Tibial nerve (tissue), 4 donors: ENCODE data around the gene H2BK1. TPM values are rescaled to one million over a fixed set of nuclear protein-coding genes. Genes with fewer than 3 reads are reported as not detected.

ENCODE experiments used
- DNase-seq, 2 donors: peaks; one replicate each; pipeline ENCODE4 v3.0.0-alpha.2; 2019; ENCODE audit warnings: low spot score in 2 of 2
- H3K27ac ChIP-seq, 4 donors: fragments of 200-600 bp; sonication (generic) in 3 of 4; one replicate each; pipeline ENCODE4 v1.5.1; 2017 to 2019; ENCODE audit warnings: mild to moderate bottlenecking in 1 of 4
- H3K27me3 ChIP-seq, 2 donors: fragments of 200-600 bp; sonication (generic) in 1 of 2; one replicate each; pipeline versions ENCODE4 v1.5.1 to v1.6.0; 2017 to 2019
- H3K36me3 ChIP-seq, 3 donors: fragments of 200-600 bp; sonication (generic); one replicate each; pipeline ENCODE4 v1.5.1; 2018 to 2019
- H3K4me1 ChIP-seq, 4 donors: fragments of 200-600 bp; sonication (generic) in 3 of 4; one replicate each; pipeline ENCODE4 v1.5.1; 2017 to 2019
- H3K4me3 ChIP-seq, 4 donors: fragments of 200-600 bp; sonication (generic) in 3 of 4; one replicate each; pipeline ENCODE4 v1.5.1; 2017 to 2019; ENCODE audit warnings: mild to moderate bottlenecking in 1 of 4, moderate library complexity in 1 of 4
- H3K9me3 ChIP-seq, 4 donors: fragments of 200-600 bp; sonication (generic) in 3 of 4; one replicate each; pipeline ENCODE4 v1.5.1; 2017 to 2019
- EP300 ChIP-seq, 2 donors: sonication (generic); formaldehyde crosslinking; IDR thresholded peaks; one replicate each; pipeline ENCODE4 v1.6.1; 2017; ENCODE audit warnings: antibody characterized with exemption in 2 of 2, mild to moderate bottlenecking in 1 of 2
- POLR2A ChIP-seq, 2 donors: fragments of 450-650 bp; IDR thresholded peaks; one replicate each; pipeline ENCODE4 v1.6.1; 2017; ENCODE audit warnings: antibody characterized with exemption in 2 of 2, mild to moderate bottlenecking in 2 of 2, moderate library complexity in 2 of 2
- WGBS, 2 donors: methylation state at CpG; one replicate each; pipeline ENCODE4 v1.1.5; 2018; 5-methylcytosine and 5-hydroxymethylcytosine counted together
- total RNA-seq, 4 donors: library from RNA; depleted of rRNA; stranded (reverse); fragments of >200 nt; gene quantifications; one replicate each; pipeline ENCODE4 v1.1.0, GENCODE V29; 2016
- TF ChIP-seq, protein P1 (sequence below), 5 experiments: fragments of 200-600 bp in 3 of 5; fragments of 450-650 bp in 2 of 5; sonication (generic) in 3 of 5; IDR thresholded peaks; one replicate each; pipeline ENCODE4 v1.5.1; 2016 to 2019; ENCODE audit warnings: antibody characterized with exemption in 5 of 5, mild to moderate bottlenecking in 3 of 5, moderate library complexity in 2 of 5

The H2BK1 gene
- total RNA-seq, 4 donors from 2014 or later: not detected

DNA sequence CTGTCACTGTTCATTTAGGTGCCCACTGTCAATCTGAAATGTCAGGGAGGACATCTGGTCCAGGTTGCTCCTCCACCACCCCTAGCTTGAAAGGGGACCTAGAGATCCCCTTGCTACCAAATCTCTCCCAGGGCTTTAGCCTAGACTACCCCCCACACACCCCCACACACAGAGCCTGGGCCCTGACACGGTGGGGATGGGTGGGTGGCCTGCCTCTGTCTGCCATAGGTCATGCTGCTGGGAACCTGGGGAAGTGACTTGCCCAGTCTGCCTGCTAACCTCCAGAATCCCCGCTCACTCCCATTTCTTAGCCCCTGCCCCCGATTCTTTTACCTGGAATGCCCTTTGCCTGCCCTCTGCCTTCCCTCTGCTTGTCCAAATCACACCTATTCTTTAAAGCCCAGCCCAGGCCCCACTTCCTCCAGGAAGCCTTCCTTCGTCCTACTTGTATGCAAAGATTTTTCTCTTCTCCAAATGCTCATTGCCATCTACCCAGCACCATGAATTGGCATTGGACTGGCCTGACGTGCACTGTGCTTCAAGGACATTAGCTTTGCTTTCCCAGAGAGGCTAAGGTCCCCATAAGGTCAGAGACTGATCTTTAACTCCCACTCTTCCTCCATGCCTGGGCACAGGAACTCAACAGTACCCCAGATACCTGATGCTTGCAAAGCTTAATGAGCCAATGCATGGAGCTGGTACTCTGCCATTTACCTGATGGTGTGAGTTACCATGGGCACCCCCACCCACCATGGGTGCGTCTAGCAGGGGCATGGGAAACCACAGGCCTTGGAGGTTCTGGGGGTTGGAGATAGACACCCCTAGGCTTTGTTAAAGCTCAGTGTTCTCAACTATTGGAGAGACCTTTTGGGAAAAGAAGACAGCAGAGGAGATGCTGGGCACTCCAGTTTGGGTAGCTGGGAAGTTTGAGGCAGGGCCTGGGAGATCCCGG is 40.2 kb upstream of the H2BK1 start:
- no peaks in the 10 kb centered on the region for H3K36me3 ChIP-seq
- H3K4me1 ChIP-seq: peaks cover 0 to 69% (median 42%) of the 10 kb centered on the region in 4 donors
- no peaks in the 10 kb centered on the region for H3K9me3 ChIP-seq
- TF ChIP-seq EP300 (IDR thresholded peaks at IDR 0.05) (no peak), POLR2A (IDR thresholded peaks at IDR 0.05) (no peak)
- TF ChIP-seq, protein P1, sequence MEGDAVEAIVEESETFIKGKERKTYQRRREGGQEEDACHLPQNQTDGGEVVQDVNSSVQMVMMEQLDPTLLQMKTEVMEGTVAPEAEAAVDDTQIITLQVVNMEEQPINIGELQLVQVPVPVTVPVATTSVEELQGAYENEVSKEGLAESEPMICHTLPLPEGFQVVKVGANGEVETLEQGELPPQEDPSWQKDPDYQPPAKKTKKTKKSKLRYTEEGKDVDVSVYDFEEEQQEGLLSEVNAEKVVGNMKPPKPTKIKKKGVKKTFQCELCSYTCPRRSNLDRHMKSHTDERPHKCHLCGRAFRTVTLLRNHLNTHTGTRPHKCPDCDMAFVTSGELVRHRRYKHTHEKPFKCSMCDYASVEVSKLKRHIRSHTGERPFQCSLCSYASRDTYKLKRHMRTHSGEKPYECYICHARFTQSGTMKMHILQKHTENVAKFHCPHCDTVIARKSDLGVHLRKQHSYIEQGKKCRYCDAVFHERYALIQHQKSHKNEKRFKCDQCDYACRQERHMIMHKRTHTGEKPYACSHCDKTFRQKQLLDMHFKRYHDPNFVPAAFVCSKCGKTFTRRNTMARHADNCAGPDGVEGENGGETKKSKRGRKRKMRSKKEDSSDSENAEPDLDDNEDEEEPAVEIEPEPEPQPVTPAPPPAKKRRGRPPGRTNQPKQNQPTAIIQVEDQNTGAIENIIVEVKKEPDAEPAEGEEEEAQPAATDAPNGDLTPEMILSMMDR (IDR thresholded peaks at IDR 0.05): no peak
- whole genome bisulfite sequencing, 2 donors: 53 to 59% methylated on average over 7 of the region's 7 CpGs
- H3K27ac ChIP-seq: peak overlapping the region; percentile 85 to 98 (median 93)
- no peaks in the 10 kb centered on the region for H3K27me3 ChIP-seq
- peak overlapping the region in 2 of 4 donors; percentile 39 to 81 for H3K4me3 ChIP-seq
- DNase-seq: no peak

GRCh38 chr7:151249732-151250072 is 39.4 kb upstream of the H2BK1 start:
- no peak for DNase-seq
- Histone ChIP-seq H3K4me3 (peak overlapping the region; percentile 59 to 81 (median 74)), H3K36me3 (no peaks in the 10 kb centered on the region), H3K27ac (peak overlapping the region; percentile 85 to 98 (median 93)), H3K4me1 (peaks cover 0 to 77% (median 49%) of the 10 kb centered on the region in 4 donors), H3K9me3 (no peaks in the 10 kb centered on the region), H3K27me3 (no peaks in the 10 kb centered on the region)
- 5 to 13% methylated on average over 5 of the region's 5 CpGs for WGBS, 2 donors
- TF ChIP-seq, protein P1 (IDR thresholded peaks at IDR 0.05): no peak
- TF ChIP-seq POLR2A (IDR thresholded peaks at IDR 0.05): no peak
- no peak for TF ChIP-seq EP300 (IDR thresholded peaks at IDR 0.05)

- H3K27ac ChIP-seq: peak overlapping the region; percentile 85 to 98 (median 93)
- H3K9me3 ChIP-seq: no peaks in the 10 kb centered on the region
- DNase-seq: peak; percentile 48 to 55
- peak; percentile 32 to 62 for TF ChIP-seq POLR2A (IDR thresholded peaks at IDR 0.05)
- TF ChIP-seq EP300 (IDR thresholded peaks at IDR 0.05): peak in 1 of 2 donors; percentile 76
- TF ChIP-seq, protein P1 (IDR thresholded peaks at IDR 0.05): no peak
- H3K27me3 ChIP-seq: no peaks in the 10 kb centered on the region
- H3K4me1 ChIP-seq: peaks cover 0 to 82% (median 53%) of the 10 kb centered on the region in 4 donors
- H3K36me3 ChIP-seq: no peaks in the 10 kb centered on the region
- H3K4me3 ChIP-seq: peak overlapping the region; percentile 59 to 81 (median 74)
- WGBS, 2 donors: 1% methylated on average over 29 to 41 of the region's 45 CpGs
These were observed 38.9 kb upstream of the H2BK1 start for GRCh38 chr7:151249034-151249731.

DNA sequence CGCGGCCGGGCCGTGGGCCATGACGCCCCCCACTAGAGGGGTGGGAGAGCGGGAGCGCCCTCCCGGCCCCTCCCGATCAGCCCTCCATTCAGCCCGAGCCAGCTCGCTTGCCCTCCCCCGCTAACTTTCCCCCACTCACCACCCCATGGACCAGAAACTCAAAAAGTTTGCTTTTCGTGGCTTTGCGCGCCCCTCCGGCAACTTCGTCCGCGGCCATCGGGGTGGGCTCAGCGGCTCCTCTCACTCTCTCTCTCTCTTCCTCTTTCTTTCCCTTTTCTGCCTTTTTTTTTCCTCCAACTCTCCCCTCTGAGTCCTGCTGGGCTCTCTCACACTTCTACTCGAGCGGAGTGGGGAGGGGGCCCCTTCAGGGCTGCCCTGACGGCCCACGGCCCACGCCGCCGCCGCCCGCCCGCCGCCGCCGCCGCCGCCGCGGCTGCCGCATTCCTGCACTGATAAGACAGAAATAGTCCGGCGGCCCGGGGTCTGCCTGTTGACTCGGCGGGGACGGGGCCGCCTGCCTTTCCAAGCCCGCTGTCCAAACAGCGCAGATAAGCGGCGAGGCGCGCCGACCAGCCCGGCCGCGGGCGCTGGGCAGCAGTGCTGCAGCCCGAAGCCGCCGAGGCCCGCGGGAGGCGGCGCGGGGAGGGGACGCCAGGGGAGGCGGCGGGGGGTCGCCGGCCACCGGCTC is 38.2 kb upstream of the H2BK1 start, which contains the start of gene SMARCD3:
TSS of gene SMARCD3 (minus strand) at position 349 of the 688 bp plus-strand sequence. CDS start at position 217, 132 bp downstream.
- TF ChIP-seq, protein P1 (IDR thresholded peaks at IDR 0.05): no peak
- TF ChIP-seq POLR2A (IDR thresholded peaks at IDR 0.05) (no peak), EP300 (IDR thresholded peaks at IDR 0.05) (no peak)
- Histone ChIP-seq H3K27ac (peak within 1 kb of the TSS; percentile 85 to 98 (median 93)), H3K4me3 (peak within 1 kb of the TSS; percentile 59 to 81 (median 74)), H3K4me1 (peaks cover 0 to 89% (median 58%) of the 10 kb centered on the region in 4 donors), H3K27me3 (no peaks in the 10 kb centered on the region), H3K36me3 (no peaks in the 10 kb centered on the region), H3K9me3 (no peaks in the 10 kb centered on the region)
- 0 to 1% methylated on average over 46 to 48 of the region's 71 CpGs for WGBS, 2 donors
- DNase-seq: no peak
